Gastroesophageal sphincter (tissue), 3 donors: ENCODE results near the gene NBPF14.
"Not testable (repeated sequence)": the region's sequence is repeated elsewhere in the genome, so short reads cannot be mapped to it uniquely, and the experiment has no call there.

Experiments used
- POLR2AphosphoS5 ChIP-seq: sonication (generic); formaldehyde crosslinking; IDR thresholded peaks from one replicate; pipeline ENCODE4 v1.6.1; 2017; ENCODE audit warnings: antibody characterized with exemption
- TF ChIP-seq, protein P1 (sequence below), 4 experiments: fragments of 200-600 bp in 2 of 4; fragments of 450-650 bp in 2 of 4; sonication (generic) in 1 of 4; IDR thresholded peaks; one replicate each; pipeline ENCODE4 v1.5.1; 2017 to 2019; ENCODE audit warnings: antibody characterized with exemption in 4 of 4, mild to moderate bottlenecking in 2 of 4, moderate library complexity in 2 of 4

DNA sequence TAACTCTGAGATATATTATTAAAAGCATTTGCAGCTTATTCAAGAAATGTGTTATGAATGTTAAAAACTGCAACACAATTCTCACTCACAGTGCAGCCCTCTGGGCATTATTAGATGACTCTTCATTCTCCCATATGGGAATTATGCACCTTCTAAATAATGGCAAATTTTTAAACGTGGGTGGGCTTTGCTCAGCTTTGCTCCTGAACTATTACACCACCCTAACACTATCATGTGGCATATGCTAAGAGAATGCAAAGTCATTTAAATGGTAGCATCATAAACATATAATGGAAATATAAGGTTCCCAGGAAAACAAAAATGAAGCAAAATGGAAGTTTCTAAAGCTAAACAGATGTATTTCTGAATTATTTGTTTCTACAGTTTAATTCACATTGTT, 22.4 kb upstream of the NBPF14 start:
- TF ChIP-seq, protein P1, sequence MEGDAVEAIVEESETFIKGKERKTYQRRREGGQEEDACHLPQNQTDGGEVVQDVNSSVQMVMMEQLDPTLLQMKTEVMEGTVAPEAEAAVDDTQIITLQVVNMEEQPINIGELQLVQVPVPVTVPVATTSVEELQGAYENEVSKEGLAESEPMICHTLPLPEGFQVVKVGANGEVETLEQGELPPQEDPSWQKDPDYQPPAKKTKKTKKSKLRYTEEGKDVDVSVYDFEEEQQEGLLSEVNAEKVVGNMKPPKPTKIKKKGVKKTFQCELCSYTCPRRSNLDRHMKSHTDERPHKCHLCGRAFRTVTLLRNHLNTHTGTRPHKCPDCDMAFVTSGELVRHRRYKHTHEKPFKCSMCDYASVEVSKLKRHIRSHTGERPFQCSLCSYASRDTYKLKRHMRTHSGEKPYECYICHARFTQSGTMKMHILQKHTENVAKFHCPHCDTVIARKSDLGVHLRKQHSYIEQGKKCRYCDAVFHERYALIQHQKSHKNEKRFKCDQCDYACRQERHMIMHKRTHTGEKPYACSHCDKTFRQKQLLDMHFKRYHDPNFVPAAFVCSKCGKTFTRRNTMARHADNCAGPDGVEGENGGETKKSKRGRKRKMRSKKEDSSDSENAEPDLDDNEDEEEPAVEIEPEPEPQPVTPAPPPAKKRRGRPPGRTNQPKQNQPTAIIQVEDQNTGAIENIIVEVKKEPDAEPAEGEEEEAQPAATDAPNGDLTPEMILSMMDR (IDR thresholded peaks at IDR 0.05) = not testable (repeated sequence)
- not testable (repeated sequence) for TF ChIP-seq POLR2AphosphoS5
